GM12875 (cell line): Measurements from ENCODE around the gene EYA2.
"Not testable (repeated sequence)": the region's sequence is repeated elsewhere in the genome, so short reads cannot be mapped to it uniquely, and the experiment has no call there.

Source experiments
- H3K4me3 ChIP-seq: one replicate; pipeline ENCODE4 v1.5.1; 2011; ENCODE audit warnings: low read depth, low read length, control low read depth
- TF ChIP-seq, protein P1 (sequence below): IDR thresholded peaks from 2 replicates; pipeline ENCODE4 v1.5.1; 2011; ENCODE audit warnings: low read depth, mild to moderate bottlenecking, control low read depth, inconsistent platforms, low read length, moderate library complexity, borderline replicate concordance; ENCODE audit not compliant: insufficient read depth

Gene EYA2

DNA sequence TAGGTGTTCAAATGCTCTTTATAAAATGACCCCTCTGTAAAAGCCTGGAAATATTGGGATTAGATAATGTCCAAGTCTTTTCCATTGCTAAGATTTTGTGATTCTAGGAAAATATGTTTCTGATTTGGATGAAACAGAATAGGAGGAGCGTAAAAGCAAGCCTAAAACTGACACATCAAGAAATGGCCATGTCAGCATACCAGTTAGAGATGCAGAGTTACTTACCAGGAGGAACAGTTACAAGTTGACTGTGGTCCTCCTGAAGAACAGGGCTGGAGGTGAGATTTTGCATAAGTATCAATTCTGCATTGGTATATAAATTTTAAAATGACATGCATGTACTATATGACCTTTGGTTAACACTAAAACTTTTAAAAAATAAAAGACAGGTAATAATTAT lies 35.3 kb downstream of the EYA2 start:
- TF ChIP-seq, protein P1, sequence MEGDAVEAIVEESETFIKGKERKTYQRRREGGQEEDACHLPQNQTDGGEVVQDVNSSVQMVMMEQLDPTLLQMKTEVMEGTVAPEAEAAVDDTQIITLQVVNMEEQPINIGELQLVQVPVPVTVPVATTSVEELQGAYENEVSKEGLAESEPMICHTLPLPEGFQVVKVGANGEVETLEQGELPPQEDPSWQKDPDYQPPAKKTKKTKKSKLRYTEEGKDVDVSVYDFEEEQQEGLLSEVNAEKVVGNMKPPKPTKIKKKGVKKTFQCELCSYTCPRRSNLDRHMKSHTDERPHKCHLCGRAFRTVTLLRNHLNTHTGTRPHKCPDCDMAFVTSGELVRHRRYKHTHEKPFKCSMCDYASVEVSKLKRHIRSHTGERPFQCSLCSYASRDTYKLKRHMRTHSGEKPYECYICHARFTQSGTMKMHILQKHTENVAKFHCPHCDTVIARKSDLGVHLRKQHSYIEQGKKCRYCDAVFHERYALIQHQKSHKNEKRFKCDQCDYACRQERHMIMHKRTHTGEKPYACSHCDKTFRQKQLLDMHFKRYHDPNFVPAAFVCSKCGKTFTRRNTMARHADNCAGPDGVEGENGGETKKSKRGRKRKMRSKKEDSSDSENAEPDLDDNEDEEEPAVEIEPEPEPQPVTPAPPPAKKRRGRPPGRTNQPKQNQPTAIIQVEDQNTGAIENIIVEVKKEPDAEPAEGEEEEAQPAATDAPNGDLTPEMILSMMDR = no peak
- no peak overlapping the region for H3K4me3 ChIP-seq

- H3K4me3 ChIP-seq = no peak overlapping the region
- TF ChIP-seq, protein P1 = no peak
These were observed 36.1 kb downstream of the EYA2 start for GRCh38 chr20:46930640-46931339.

GRCh38 chr20:46931699-46932098 lies 37.1 kb downstream of the EYA2 start:
- H3K4me3 ChIP-seq = no peak overlapping the region
- TF ChIP-seq, protein P1 = no peak

- not testable (repeated sequence) for H3K4me3 ChIP-seq
These were observed 37.8 kb downstream of the EYA2 start for GRCh38 chr20:46932439-46932838.

GRCh38 chr20:46933150-46933549 lies 38.5 kb downstream of the EYA2 start:
- no peak overlapping the region for H3K4me3 ChIP-seq
- TF ChIP-seq, protein P1 = no peak

GRCh38 chr20:46934746-46935287 lies 40.2 kb downstream of the EYA2 start:
- no peak overlapping the region for H3K4me3 ChIP-seq
- TF ChIP-seq, protein P1 = no peak

- TF ChIP-seq, protein P1 = no peak
- no peak overlapping the region for H3K4me3 ChIP-seq
These were observed 40.9 kb downstream of the EYA2 start for GRCh38 chr20:46935394-46936017.
